Measurements from ENCODE around the gene DNASE2. TPM values are rescaled to one million over a fixed set of nuclear protein-coding genes. Genes with fewer than 3 reads are reported as not detected.

Gene DNASE2
- polyA plus RNA-seq, 1 donor (not counting 4 experiments of a cell fraction or from before 2014, with no cell fraction given), result 23.5 TPM

DNA sequence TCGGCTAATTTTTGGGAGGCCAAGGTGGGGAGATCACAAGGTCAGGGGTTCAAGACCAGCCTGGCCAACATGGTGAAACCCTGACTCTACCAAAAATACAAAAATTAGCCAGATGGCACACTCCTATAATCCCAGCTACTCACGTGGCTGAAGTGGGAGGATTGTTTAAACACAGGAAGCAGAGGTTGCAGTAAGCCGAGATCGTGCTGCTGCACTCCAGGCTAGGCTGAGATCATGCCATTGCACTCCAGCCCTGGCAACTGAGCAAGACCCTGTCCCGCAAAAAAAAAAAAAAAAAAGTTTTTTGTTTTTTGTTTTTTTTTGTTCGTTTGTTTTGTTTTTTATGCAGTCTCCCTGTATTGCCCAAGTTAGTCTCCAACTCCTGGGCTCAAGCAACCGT is 21.7 kb downstream of the DNASE2 start:
- Histone ChIP-seq H3K4me1 (ENCODE audit: control insufficient read depth, extremely low read depth, insufficient read depth, low read length) (no peaks in the 10 kb centered on the region), H3K9me1 (ENCODE audit: control insufficient read depth, extremely low read depth, insufficient read depth, low read length) (no peaks in the 10 kb centered on the region), H3K9me3 (ENCODE audit: control insufficient read depth, low read depth, low read length) (no peaks in the 10 kb centered on the region), H3K36me3 (ENCODE audit: control insufficient read depth in 2 of 2, extremely low read depth in 1 of 2, insufficient read depth in 2 of 2, low read length in 2 of 2) (no peaks in the 10 kb centered on the region), H3K4me3 (ENCODE audit: control insufficient read depth in 2 of 3, extremely low read depth in 1 of 3, insufficient read depth in 2 of 3, low read depth in 1 of 3, low read length in 3 of 3) (no peak overlapping the region), H3K27ac (ENCODE audit: control insufficient read depth, insufficient read depth, low read length) (no peak overlapping the region), H3K4me2 (ENCODE audit: control insufficient read depth, extremely low read depth, insufficient read depth, low read depth, low read length) (no peak overlapping the region), H4K20me1 (ENCODE audit: control insufficient read depth, extremely low read depth, insufficient read depth, low read length) (no peaks in the 10 kb centered on the region), H2AFZ (ENCODE audit: control insufficient read depth, low read length) (no peak overlapping the region), H3K79me2 (ENCODE audit: control insufficient read depth, insufficient read depth, low read length) (no peaks in the 10 kb centered on the region), H3K27me3 (ENCODE audit: control insufficient read depth, extremely low read depth, insufficient read depth, low read length) (no peaks in the 10 kb centered on the region), H3K9ac (ENCODE audit: control insufficient read depth, extremely low read depth, insufficient read depth, low read length) (no peak overlapping the region)
- TF ChIP-seq EZH2 (IDR thresholded peaks at IDR 0.05; ENCODE audit: low read length) (no peak), CTCF (optimal IDR thresholded peaks at IDR 0.05 in 1 of 3, IDR thresholded peaks at IDR 0.05 in 1 of 3, conservative IDR thresholded peaks at IDR 0.05 in 1 of 3; ENCODE audit: extremely low read depth in 1 of 3, insufficient read depth in 2 of 3, low read length in 3 of 3) (no peak)
- no peak for DNase-seq (ENCODE audit: low read depth, low spot score)
- FAIRE-seq, result no peak
- dilution Hi-C loops (cut with MboI; ENCODE audit: extremely low pct_ligation_motif_present, low sequenced_read_pairs), result no loop called here

GRCh38 chr19:12858041-12858928 is 23.0 kb downstream of the DNASE2 start:
- Histone ChIP-seq H3K4me3 (ENCODE audit: control insufficient read depth in 2 of 3, extremely low read depth in 1 of 3, insufficient read depth in 2 of 3, low read depth in 1 of 3, low read length in 3 of 3) (no peak overlapping the region), H3K36me3 (ENCODE audit: control insufficient read depth in 2 of 2, extremely low read depth in 1 of 2, insufficient read depth in 2 of 2, low read length in 2 of 2) (no peaks in the 10 kb centered on the region), H3K9me1 (ENCODE audit: control insufficient read depth, extremely low read depth, insufficient read depth, low read length) (no peaks in the 10 kb centered on the region), H3K4me2 (ENCODE audit: control insufficient read depth, extremely low read depth, insufficient read depth, low read depth, low read length) (no peak overlapping the region), H3K9ac (ENCODE audit: control insufficient read depth, extremely low read depth, insufficient read depth, low read length) (no peak overlapping the region), H3K9me3 (ENCODE audit: control insufficient read depth, low read depth, low read length) (no peaks in the 10 kb centered on the region), H3K27me3 (ENCODE audit: control insufficient read depth, extremely low read depth, insufficient read depth, low read length) (no peaks in the 10 kb centered on the region), H2AFZ (ENCODE audit: control insufficient read depth, low read length) (no peak overlapping the region), H4K20me1 (ENCODE audit: control insufficient read depth, extremely low read depth, insufficient read depth, low read length) (no peaks in the 10 kb centered on the region), H3K4me1 (ENCODE audit: control insufficient read depth, extremely low read depth, insufficient read depth, low read length) (no peaks in the 10 kb centered on the region), H3K27ac (ENCODE audit: control insufficient read depth, insufficient read depth, low read length) (no peak overlapping the region), H3K79me2 (ENCODE audit: control insufficient read depth, insufficient read depth, low read length) (no peaks in the 10 kb centered on the region)
- no peak for DNase-seq (ENCODE audit: low read depth, low spot score)
- no peak for FAIRE-seq
- dilution Hi-C loops (cut with MboI; ENCODE audit: extremely low pct_ligation_motif_present, low sequenced_read_pairs), result no loop called here
- TF ChIP-seq CTCF (optimal IDR thresholded peaks at IDR 0.05 in 1 of 3, IDR thresholded peaks at IDR 0.05 in 1 of 3, conservative IDR thresholded peaks at IDR 0.05 in 1 of 3; ENCODE audit: extremely low read depth in 1 of 3, insufficient read depth in 2 of 3, low read length in 3 of 3), result no peak
- no peak for TF ChIP-seq EZH2 (IDR thresholded peaks at IDR 0.05; ENCODE audit: low read length)
